Stomach smooth muscle (tissue), 2 donors: ENCODE data around the gene ANKRD42.

Experiments
- H3K27ac ChIP-seq: one replicate; pipeline ENCODE4 v1.7.0; 2013; ENCODE audit warnings: mild to moderate bottlenecking, low read length, inconsistent platforms
- H3K27me3 ChIP-seq, 2 donors: one replicate each; pipeline ENCODE4 v1.7.0; 2013; ENCODE audit warnings: low read length in 2 of 2; ENCODE audit not compliant: insufficient read depth in 2 of 2, control insufficient read depth in 1 of 2
- H3K36me3 ChIP-seq, 2 donors: one replicate each; pipeline ENCODE4 v1.7.0; 2013; ENCODE audit warnings: low read length in 2 of 2; ENCODE audit not compliant: control insufficient read depth in 2 of 2, insufficient read depth in 2 of 2
- H3K4me1 ChIP-seq: one replicate; pipeline ENCODE4 v1.7.0; 2013; ENCODE audit warnings: low read length; ENCODE audit not compliant: control insufficient read depth, insufficient read depth
- H3K4me3 ChIP-seq, 2 donors: one replicate each; pipeline ENCODE4 v1.7.0; 2013; ENCODE audit warnings: low read length in 2 of 2
- H3K9ac ChIP-seq, 2 donors: one replicate each; pipeline ENCODE4 v1.7.0; 2013; ENCODE audit warnings: low read length in 2 of 2, mild to moderate bottlenecking in 1 of 2
- H3K9me3 ChIP-seq, 2 donors: one replicate each; pipeline ENCODE4 v1.7.0; 2013; ENCODE audit warnings: low read length in 2 of 2; ENCODE audit not compliant: control insufficient read depth in 2 of 2
- donor health status: healthy.
- donor health status: Pancreatic carcinoma.

ANKRD42 gene

GRCh38 chr11:83175815-83176214 lies 17.7 kb upstream of the ANKRD42 start:
- no peak overlapping the region for H3K27ac ChIP-seq
- no peak overlapping the region for H3K4me3 ChIP-seq
- H3K9me3 ChIP-seq: no peaks in the 10 kb centered on the region
- peaks cover 10% of the 10 kb centered on the region for H3K4me1 ChIP-seq
- H3K27me3 ChIP-seq: no peaks in the 10 kb centered on the region
- no peak overlapping the region for H3K9ac ChIP-seq
- peaks cover 6 to 17% of the 10 kb centered on the region in 2 donors for H3K36me3 ChIP-seq

GRCh38 chr11:83181815-83182214 lies 11.7 kb upstream of the ANKRD42 start:
- peaks cover 16 to 46% of the 10 kb centered on the region in 2 donors for H3K36me3 ChIP-seq

GRCh38 chr11:83185767-83186166 lies 7.7 kb upstream of the ANKRD42 start:
- H3K4me1 ChIP-seq: no peaks in the 10 kb centered on the region

More at GRCh38 chr11:83181815-83182214, 11.7 kb upstream of the ANKRD42 start:
- H3K4me1 ChIP-seq: no peaks in the 10 kb centered on the region
- no peaks in the 10 kb centered on the region for H3K27me3 ChIP-seq
- no peak overlapping the region for H3K9ac ChIP-seq
- H3K27ac ChIP-seq: no peak overlapping the region
- no peaks in the 10 kb centered on the region for H3K9me3 ChIP-seq
- no peak overlapping the region for H3K4me3 ChIP-seq

DNA sequence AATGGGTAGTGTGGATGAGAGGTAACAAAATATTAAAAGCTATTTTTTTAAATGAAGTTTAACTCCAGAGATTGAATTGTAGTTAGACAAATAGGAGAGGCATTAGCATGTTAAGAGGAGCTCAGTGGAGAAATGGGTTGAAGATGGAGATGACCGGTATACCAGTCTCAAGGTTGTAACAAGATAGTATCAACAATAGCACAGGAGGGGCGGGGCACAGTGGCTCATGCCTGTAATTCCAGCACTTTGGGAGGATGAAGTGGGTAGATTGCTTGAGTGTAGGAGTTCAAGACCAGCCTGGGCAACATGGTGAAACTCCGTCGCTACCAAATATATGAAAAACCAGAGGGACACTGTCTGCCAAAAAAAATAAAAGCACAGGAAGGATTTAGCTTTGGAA lies 6.0 kb upstream of the ANKRD42 start:
- Histone ChIP-seq H3K36me3 (peaks cover 26 to 37% of the 10 kb centered on the region in 2 donors), H3K9me3 (no peaks in the 10 kb centered on the region), H3K4me1 (peaks cover 5% of the 10 kb centered on the region), H3K9ac (no peak overlapping the region), H3K27ac (no peak overlapping the region), H3K27me3 (no peaks in the 10 kb centered on the region), H3K4me3 (no peak overlapping the region)

More at GRCh38 chr11:83185767-83186166, 7.7 kb upstream of the ANKRD42 start:
- H3K9me3 ChIP-seq: no peaks in the 10 kb centered on the region
- H3K27me3 ChIP-seq: no peaks in the 10 kb centered on the region
- H3K27ac ChIP-seq: no peak overlapping the region
- H3K4me3 ChIP-seq: no peak overlapping the region
- peaks cover 23 to 41% of the 10 kb centered on the region in 2 donors for H3K36me3 ChIP-seq
- no peak overlapping the region for H3K9ac ChIP-seq

DNA sequence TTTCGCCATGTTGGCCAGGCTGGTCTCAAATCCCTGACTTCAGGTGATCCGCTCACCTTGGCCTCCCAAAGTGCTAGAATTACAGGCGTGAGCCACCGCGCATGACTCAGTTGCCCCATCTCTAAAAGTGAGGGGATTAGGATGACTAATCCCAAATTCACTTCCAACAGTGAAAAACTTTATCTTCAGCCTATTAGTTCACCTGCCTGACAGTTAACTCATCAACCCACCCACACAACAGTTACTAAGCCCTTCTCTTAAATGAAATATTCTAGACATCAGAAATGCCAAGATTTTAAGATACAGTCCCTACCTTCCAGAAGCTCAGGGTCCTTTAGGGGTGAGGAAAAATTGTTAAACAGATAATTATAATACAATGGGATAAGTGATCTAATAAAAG lies 2.0 kb upstream of the ANKRD42 start:
- Histone ChIP-seq H3K27me3 (no peaks in the 10 kb centered on the region), H3K9ac (no peak overlapping the region), H3K9me3 (no peaks in the 10 kb centered on the region), H3K27ac (no peak overlapping the region), H3K4me3 (no peak overlapping the region), H3K4me1 (peaks cover 13% of the 10 kb centered on the region), H3K36me3 (peaks cover 19 to 21% of the 10 kb centered on the region in 2 donors)

DNA sequence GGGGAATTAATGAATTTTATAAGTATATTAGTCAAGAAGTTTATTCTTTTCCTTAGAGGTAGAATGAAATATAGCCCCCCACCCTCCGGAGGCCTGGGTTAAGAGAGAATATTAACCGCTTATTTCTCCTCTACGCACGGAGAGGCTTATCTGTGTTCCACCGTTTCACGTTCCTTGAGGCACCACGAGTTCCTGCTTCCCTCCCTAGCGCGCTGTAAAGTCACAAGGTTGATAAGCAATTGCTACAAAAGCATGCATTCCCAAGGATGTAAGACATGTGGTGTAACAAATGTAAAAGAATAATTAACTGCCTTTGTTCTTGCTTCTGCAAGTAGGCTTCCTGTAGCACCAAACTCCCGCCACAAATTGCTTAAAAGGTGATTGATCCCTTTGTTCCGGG lies 1.5 kb upstream of the ANKRD42 start:
- H3K9ac ChIP-seq: peak overlapping the region in 1 of 2 donors; percentile 99
- peak overlapping the region in 1 of 2 donors; percentile 96 for H3K4me3 ChIP-seq
- peaks cover 15 to 18% of the 10 kb centered on the region in 2 donors for H3K36me3 ChIP-seq
- H3K9me3 ChIP-seq: no peaks in the 10 kb centered on the region
- no peaks in the 10 kb centered on the region for H3K27me3 ChIP-seq
- no peak overlapping the region for H3K27ac ChIP-seq
- peaks cover 13% of the 10 kb centered on the region for H3K4me1 ChIP-seq

DNA sequence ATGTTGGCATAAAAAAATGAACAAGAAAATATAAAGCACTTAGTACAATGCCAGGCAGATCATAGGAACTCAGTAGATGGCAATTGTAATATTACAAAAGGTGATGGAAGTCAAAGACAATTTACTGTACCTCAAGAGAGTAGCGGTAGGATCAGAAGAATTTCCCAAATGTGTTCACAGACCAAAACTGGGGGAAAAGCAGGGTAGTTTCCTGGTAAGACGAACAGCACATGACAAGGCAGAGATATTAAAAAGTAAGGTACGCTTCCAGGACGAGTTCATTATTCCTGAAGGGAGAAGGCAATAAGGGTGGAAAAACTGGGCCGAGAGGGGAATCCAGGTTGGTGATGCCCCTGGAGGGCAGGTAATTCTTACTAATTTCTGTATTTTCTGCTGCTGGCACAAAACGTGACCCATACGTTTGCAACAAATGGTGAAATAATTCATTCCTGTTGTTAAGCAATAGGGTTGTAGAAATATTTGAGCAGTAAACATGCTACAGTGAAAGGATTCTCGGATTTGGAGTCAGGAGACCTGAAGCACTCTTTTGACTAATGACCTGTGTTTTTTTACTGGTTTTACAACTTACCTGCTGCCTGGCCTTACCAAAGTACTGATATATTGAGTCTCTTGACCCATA lies 786 bp upstream of the ANKRD42 start:
- Histone ChIP-seq H3K9ac (peak overlapping the region; percentile 96 to 99), H3K4me3 (peak overlapping the region; percentile 96 to 99), H3K9me3 (no peaks in the 10 kb centered on the region), H3K4me1 (peaks cover 13% of the 10 kb centered on the region), H3K27me3 (no peaks in the 10 kb centered on the region), H3K27ac (peak overlapping the region; percentile 90), H3K36me3 (peaks cover 15 to 16% of the 10 kb centered on the region in 2 donors)

- Histone ChIP-seq H3K4me1 (peaks cover 13% of the 10 kb centered on the region), H3K36me3 (peaks cover 12 to 21% of the 10 kb centered on the region in 2 donors), H3K9ac (peak overlapping the region; percentile 96 to 99), H3K27ac (peak overlapping the region; percentile 90), H3K9me3 (no peaks in the 10 kb centered on the region), H3K4me3 (peak overlapping the region; percentile 96 to 99), H3K27me3 (no peaks in the 10 kb centered on the region)
Measured at GRCh38 chr11:83194281-83195142, 1.0 kb downstream of the ANKRD42 start.

GRCh38 chr11:83195143-83195466 lies 1.6 kb downstream of the ANKRD42 start:
- Histone ChIP-seq H3K4me1 (peaks cover 13% of the 10 kb centered on the region), H3K27me3 (no peaks in the 10 kb centered on the region), H3K36me3 (peaks cover 9 to 19% of the 10 kb centered on the region in 2 donors), H3K27ac (peak overlapping the region; percentile 90), H3K9ac (peak overlapping the region; percentile 13 to 99), H3K9me3 (no peaks in the 10 kb centered on the region), H3K4me3 (peak overlapping the region; percentile 96 to 99)

DNA sequence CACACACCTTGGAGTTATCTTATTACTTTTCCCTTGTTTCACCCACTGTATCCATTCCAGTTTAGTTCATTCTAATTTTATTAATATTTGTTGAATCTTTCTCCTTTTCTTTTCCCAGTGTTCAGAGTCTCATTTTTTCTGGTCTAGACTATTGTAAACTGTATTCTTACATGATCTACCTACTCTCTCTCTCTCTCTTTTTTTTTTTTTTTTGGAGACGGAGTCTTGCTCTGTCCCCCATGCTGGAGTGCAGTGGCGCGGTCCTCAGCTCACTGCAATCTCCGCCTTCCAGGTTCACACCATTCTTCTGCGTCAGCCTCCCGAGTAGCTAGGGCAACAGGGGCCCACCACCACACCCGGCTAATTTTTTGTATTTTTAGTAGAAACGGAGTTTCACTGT lies 2.1 kb downstream of the ANKRD42 start:
- peak overlapping the region in 1 of 2 donors; percentile 96 for H3K4me3 ChIP-seq
- peak overlapping the region in 1 of 2 donors; percentile 99 for H3K9ac ChIP-seq
- H3K36me3 ChIP-seq: peaks cover 7 to 14% of the 10 kb centered on the region in 2 donors
- peaks cover 13% of the 10 kb centered on the region for H3K4me1 ChIP-seq
- no peak overlapping the region for H3K27ac ChIP-seq
- no peaks in the 10 kb centered on the region for H3K27me3 ChIP-seq
- no peaks in the 10 kb centered on the region for H3K9me3 ChIP-seq
